ENCODE measurements around the gene LRRC3B.

Gene LRRC3B

GRCh38 chr3:26621176-26621575 is 1.4 kb upstream of the LRRC3B start:
- Histone ChIP-seq H3K79me2 (ENCODE audit: insufficient read depth, low read depth) (no peaks in the 10 kb centered on the region), H3K4me2 (no peak overlapping the region), H3K36me3 (ENCODE audit: insufficient read depth) (no peaks in the 10 kb centered on the region), H3K27me3 (ENCODE audit: insufficient read depth, low read depth) (no peaks in the 10 kb centered on the region), H4K20me1 (ENCODE audit: insufficient read depth) (no peaks in the 10 kb centered on the region), H2AFZ (ENCODE audit: low read depth) (no peak overlapping the region), H3K9ac (no peak overlapping the region), H3K4me1 (ENCODE audit: low read depth, poor library complexity, severe bottlenecking) (no peaks in the 10 kb centered on the region), H3K4me3 (IDR thresholded peaks at IDR 0.05; ENCODE audit: insufficient read depth, low read depth, low read length) (no peak overlapping the region), H3K27ac (no peak overlapping the region)
- TF ChIP-seq, protein P1, sequence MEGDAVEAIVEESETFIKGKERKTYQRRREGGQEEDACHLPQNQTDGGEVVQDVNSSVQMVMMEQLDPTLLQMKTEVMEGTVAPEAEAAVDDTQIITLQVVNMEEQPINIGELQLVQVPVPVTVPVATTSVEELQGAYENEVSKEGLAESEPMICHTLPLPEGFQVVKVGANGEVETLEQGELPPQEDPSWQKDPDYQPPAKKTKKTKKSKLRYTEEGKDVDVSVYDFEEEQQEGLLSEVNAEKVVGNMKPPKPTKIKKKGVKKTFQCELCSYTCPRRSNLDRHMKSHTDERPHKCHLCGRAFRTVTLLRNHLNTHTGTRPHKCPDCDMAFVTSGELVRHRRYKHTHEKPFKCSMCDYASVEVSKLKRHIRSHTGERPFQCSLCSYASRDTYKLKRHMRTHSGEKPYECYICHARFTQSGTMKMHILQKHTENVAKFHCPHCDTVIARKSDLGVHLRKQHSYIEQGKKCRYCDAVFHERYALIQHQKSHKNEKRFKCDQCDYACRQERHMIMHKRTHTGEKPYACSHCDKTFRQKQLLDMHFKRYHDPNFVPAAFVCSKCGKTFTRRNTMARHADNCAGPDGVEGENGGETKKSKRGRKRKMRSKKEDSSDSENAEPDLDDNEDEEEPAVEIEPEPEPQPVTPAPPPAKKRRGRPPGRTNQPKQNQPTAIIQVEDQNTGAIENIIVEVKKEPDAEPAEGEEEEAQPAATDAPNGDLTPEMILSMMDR (conservative IDR thresholded peaks at IDR 0.05; ENCODE audit: low read depth, low read length), result no peak

DNA sequence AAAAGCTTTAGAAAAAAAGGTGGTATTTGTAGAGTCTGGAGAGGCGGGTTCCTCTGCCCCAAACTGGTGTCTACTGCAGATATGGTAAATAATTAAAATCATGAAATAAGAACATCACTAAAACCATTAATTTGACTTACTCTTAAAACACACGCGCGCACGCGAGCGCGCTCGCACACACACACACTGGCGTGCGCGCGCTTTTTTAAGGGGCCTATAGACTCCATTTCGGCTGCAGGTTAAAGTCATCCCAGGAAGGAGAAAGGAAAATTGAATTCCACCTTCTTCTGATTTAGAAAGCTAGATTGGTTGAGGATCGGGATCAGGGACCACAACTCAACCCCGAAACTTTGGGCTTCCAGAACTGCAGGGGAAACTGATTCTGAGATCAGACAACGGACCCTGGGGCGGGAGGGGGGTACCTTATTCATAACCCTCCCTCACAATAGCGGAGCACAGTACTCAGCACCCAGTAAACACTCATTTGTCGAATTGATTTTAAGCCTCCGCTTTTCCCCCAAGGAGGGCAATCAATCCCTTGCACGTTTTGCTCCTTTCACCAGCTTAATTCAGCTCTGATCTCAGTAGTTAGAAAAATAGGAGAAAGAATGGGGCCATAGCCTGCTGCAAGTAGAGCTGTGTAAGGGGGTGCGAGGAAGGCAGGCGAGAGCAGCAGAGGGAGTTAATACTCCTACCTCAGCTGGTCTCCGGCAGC is 509 bp upstream of the LRRC3B start:
- Histone ChIP-seq H3K27ac (no peak overlapping the region), H3K79me2 (ENCODE audit: insufficient read depth, low read depth) (no peaks in the 10 kb centered on the region), H3K36me3 (ENCODE audit: insufficient read depth) (no peaks in the 10 kb centered on the region), H3K4me2 (no peak overlapping the region), H4K20me1 (ENCODE audit: insufficient read depth) (no peaks in the 10 kb centered on the region), H3K4me1 (ENCODE audit: low read depth, poor library complexity, severe bottlenecking) (no peaks in the 10 kb centered on the region), H2AFZ (ENCODE audit: low read depth) (no peak overlapping the region), H3K4me3 (IDR thresholded peaks at IDR 0.05; ENCODE audit: insufficient read depth, low read depth, low read length) (no peak overlapping the region), H3K27me3 (ENCODE audit: insufficient read depth, low read depth) (no peaks in the 10 kb centered on the region), H3K9ac (no peak overlapping the region)
- TF ChIP-seq, protein P1 (conservative IDR thresholded peaks at IDR 0.05; ENCODE audit: low read depth, low read length), result no peak

DNA sequence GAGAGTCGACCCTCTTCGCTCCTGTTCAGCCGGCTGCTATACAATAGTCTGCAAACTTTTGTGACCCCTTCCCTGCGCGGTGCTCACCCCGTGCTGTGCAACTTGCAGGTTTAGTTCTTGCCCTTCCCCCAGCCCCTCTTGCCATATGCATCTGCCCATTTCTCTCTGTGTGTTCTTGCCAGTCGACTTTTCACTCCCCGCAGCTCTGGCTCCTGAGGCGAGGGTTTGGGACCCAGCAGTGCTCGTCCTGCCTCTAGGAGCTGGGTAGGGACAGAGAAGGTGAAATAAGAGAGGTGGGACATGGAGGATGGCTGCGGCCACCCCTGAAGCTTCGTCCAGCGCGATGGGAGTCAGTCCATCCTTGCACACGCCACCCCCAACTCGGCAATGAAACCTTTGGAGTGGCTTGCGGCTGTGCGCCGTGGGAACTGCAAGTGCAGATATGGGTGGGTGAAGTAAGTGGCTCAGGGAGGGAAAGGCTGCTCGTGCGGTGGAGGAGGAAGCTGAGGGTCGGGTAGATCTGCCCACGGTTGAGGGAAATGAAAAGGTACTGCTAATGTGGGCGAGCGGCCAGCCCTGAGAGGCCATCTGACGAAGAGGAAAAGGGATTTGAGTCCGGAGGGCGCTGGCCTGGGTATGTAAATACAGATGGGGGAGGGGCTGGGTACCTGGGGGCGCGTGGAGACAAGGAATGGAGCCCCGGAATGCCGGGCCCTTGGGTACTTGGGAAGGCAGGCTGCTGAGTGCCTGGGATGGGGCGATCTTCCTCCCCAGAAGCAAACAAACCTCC is 1.0 kb downstream of the LRRC3B start:
- H3K9ac ChIP-seq, result no peak overlapping the region
- H3K27me3 ChIP-seq (ENCODE audit: insufficient read depth, low read depth), result no peaks in the 10 kb centered on the region
- H4K20me1 ChIP-seq (ENCODE audit: insufficient read depth), result no peaks in the 10 kb centered on the region
- no peaks in the 10 kb centered on the region for H3K4me1 ChIP-seq (ENCODE audit: low read depth, poor library complexity, severe bottlenecking)
- H3K4me3 ChIP-seq (IDR thresholded peaks at IDR 0.05; ENCODE audit: insufficient read depth, low read depth, low read length), result no peak overlapping the region
- no peaks in the 10 kb centered on the region for H3K36me3 ChIP-seq (ENCODE audit: insufficient read depth)
- TF ChIP-seq, protein P1 (conservative IDR thresholded peaks at IDR 0.05; ENCODE audit: low read depth, low read length), result no peak
- no peak overlapping the region for H3K27ac ChIP-seq
- no peak overlapping the region for H2AFZ ChIP-seq (ENCODE audit: low read depth)
- H3K79me2 ChIP-seq (ENCODE audit: insufficient read depth, low read depth), result no peaks in the 10 kb centered on the region
- no peak overlapping the region for H3K4me2 ChIP-seq

DNA sequence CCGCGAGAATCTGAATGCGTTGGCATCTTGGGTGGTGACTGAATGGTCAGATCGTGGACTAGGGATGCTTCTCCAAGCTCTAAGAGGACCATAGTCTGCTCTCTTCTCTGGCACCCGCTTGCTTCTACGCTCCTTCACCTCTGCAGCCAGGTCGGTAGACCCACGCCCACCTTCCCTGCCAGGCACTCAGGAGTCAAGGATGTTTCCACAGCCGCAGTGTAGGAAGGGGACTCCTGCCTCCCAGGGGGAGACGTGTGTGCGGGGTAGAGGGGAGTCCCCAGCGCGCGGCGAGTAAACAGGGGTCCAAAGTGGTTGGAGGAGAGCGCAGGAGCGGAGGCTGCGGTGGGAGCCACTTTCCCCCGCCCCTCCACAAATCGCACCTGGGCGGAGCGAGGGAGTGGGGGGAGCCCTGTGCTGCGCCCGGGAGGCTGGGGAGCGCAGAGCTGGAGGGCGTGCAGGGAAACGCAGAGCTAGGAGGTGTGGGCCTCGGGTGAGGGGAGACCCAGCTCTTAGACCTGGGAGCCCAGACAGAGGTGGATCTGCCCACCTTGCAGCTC is 1.7 kb downstream of the LRRC3B start:
- Histone ChIP-seq H3K27ac (no peak overlapping the region), H4K20me1 (ENCODE audit: insufficient read depth) (no peaks in the 10 kb centered on the region), H3K4me2 (no peak overlapping the region), H3K79me2 (ENCODE audit: insufficient read depth, low read depth) (no peaks in the 10 kb centered on the region), H3K4me1 (ENCODE audit: low read depth, poor library complexity, severe bottlenecking) (no peaks in the 10 kb centered on the region), H3K9ac (no peak overlapping the region), H3K27me3 (ENCODE audit: insufficient read depth, low read depth) (no peaks in the 10 kb centered on the region), H2AFZ (ENCODE audit: low read depth) (no peak overlapping the region), H3K4me3 (IDR thresholded peaks at IDR 0.05; ENCODE audit: insufficient read depth, low read depth, low read length) (no peak overlapping the region), H3K36me3 (ENCODE audit: insufficient read depth) (no peaks in the 10 kb centered on the region)
- TF ChIP-seq, protein P1 (conservative IDR thresholded peaks at IDR 0.05; ENCODE audit: low read depth, low read length), result no peak
